ENCODE results near the gene RCE1. TPM values are rescaled to one million over a fixed set of nuclear protein-coding genes. Genes with fewer than 3 reads are reported as not detected.

Gene RCE1
- total RNA-seq, 4 donors from 2014 or later, result 8.8 to 13.4 (median 11.7) TPM

DNA sequence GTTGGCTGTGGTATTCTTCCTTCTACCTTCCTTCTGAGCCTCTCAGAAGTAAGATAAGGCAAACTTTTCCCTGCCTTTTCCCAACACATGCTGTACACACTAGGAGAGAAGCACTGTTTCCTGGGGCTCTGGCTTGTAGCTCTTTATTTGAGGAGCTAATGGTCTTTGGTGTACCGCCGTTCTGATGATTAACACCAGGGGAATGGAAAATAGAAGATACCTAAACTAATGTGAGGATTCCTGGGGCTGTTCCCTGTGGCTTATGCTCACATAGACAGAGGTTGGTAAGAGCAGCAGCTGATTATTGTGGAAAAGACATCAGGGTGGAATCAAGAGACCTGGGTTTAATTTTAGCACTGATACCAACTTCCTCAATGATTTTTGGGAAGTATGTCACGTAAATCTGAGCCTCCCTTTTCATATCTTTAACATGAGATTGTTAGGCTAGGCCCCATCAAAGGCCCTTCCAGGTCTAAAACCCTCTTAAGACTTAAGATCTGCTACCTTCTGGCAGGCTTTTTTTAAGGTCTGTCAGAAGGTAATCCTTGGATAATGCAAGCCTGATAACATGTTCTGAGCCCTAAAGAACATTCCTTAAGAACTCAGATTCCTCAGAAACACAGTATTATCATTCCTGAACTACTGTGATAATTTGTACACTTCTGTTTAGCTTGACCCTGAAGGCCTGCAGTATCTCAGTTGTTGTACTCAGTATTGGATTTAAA, 24.8 kb upstream of the RCE1 start:
- no peak for TF ChIP-seq CTCF (IDR thresholded peaks at IDR 0.05; ENCODE audit: low read depth)

DNA sequence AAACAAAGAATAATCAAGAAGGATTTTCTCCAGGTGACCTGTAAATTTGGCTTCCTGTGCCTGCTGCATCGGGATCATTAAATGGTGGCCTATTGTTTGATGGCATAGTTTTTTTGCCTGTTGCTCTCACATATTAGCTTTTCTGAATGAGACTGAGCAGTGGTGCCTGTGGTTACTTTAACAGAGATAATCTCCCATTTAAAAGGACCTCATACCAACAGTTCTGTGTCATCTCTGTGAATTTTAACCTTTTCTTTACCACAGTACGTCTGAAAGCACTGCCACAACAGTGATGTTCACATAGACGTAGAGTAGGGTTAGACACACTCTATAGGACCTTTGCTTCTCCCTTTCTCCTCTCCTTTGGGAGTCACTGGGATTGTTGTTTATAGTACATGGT, 22.9 kb upstream of the RCE1 start:
- TF ChIP-seq CTCF (IDR thresholded peaks at IDR 0.05; ENCODE audit: low read depth), result no peak

DNA sequence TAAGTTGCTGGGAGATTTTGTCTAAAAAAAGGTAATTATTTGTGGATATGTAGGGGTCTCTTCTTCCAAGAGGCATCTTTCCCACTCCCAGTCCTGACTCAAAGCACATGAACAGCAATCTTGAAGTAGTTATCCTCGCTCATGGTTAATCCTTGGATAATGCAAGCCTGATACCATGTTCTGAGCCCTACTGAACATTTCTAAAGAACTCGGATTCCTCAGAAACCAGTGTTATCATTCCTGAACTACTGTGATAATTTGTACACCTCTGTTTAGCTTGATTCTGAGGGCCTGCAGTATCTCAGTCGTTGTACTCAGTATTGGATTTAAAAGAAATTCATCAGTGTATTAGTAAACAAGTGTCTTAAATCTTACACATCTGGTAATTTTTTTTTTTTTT, 22.3 kb upstream of the RCE1 start:
- no peak for TF ChIP-seq CTCF (IDR thresholded peaks at IDR 0.05; ENCODE audit: low read depth)

DNA sequence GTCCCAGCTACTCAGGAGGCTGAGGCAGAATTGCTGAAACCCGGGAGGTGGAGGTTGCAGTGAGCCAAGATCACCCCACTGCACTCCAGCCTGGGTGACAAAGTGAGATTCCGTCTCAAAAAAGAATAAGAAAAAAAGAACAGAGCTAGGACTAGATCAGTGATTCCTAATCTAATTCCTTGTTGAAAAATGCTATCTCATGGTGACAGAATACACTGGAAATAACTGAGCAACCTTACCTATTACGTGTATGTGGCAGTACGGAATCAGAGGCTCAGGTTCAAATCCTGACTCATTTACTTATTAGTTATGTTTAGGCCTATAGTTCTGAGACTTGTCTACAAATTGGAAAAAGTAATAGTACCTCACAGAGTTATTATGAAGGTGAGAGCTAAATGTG, 19.5 kb upstream of the RCE1 start:
- no peak for TF ChIP-seq CTCF (IDR thresholded peaks at IDR 0.05; ENCODE audit: low read depth)

DNA sequence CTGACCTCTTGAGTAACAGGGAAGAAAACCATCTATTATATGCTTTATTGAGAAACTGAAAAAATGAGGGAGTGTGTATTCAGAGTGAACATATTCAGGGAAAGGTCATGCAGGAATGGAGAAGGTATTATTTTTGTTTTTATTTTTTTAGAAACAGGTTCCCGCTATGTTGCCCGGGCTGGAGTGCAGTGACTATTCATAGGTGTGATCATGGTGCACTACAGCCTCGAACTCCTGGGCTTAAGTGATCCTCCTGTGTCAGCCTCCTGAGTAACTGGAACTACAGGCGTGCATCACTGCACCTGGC, 8.7 kb upstream of the RCE1 start:
- no peak for TF ChIP-seq CTCF (IDR thresholded peaks at IDR 0.05; ENCODE audit: low read depth)

- no peak for TF ChIP-seq CTCF (IDR thresholded peaks at IDR 0.05; ENCODE audit: low read depth)
Observed at GRCh38 chr11:66834943-66835342, 8.3 kb upstream of the RCE1 start.

DNA sequence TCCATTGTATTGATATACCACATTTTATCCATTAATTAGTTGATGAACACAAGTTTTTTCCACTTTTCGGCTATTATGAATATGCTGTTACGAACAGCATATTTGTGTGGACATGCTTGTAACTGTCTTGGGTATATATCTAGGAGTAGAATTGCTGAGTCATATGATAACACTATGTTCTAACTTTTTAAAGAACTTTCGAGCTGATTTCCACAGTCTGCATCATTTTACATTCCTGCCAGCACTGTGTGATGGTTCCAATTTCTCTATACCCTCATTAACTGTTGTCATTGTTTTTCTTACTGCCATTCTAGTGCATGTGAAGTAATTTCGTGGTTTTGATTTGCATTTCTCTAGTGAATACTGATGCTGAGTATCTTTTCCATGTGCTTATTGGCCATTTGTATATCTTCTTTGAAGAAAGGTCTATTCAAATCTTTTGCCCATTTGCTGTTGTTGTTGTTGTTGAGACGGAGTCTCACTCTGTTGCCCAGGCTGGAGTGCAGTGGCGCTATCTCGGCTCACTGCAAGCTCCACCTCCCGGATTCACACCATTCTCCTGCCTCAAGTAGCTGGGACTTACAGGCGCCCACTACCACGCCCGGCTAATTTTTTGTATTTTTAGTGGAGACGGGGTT, 7.4 kb upstream of the RCE1 start:
- no peak for TF ChIP-seq CTCF (IDR thresholded peaks at IDR 0.05; ENCODE audit: low read depth)

All from subcutaneous adipose tissue (tissue), 4 donors.